ENCODE results near the gene WDR59. TPM values are rescaled to one million over a fixed set of nuclear protein-coding genes. Genes with fewer than 3 reads are reported as not detected.
"Not testable (repeated sequence)": the region's sequence is repeated elsewhere in the genome, so short reads cannot be mapped to it uniquely, and the experiment has no call there.

The WDR59 gene
- total and polyA plus RNA-seq, 3 donors from 2014 or later: 47.6 to 73.8 (median 55.0) TPM

DNA sequence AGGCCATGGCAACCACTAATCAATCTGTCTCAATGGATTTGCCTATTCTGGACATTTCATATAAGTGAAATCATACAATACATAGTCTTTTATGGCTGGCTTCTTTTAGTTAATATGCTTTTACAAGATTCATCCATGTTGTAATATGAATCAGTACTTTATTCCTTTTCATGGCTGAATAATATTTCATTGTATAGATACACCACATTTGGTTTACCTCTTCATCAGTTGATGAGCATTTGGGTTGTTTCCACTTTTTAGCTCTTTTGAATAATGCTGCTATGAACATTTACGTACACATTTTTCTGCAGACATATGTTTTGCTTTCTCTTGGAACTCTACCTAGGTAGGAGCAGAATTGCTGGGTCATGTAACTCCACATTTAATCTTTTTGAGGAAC is 11.1 kb upstream of the WDR59 start:
- H3K36me3 ChIP-seq (ENCODE audit: low read depth, missing control alignments): no peaks in the 10 kb centered on the region
- peaks cover 25% of the 10 kb centered on the region for H3K4me1 ChIP-seq
- no peak overlapping the region for H3K4me3 ChIP-seq
- intact Hi-C loops (cut with DNase I; ENCODE audit: low total_unique reads): no loop called here
- WGBS, 2 donors: 96 to 100% methylated on average over 1 of the region's 1 CpG
- no peaks in the 10 kb centered on the region for H3K9me3 ChIP-seq
- no peaks in the 10 kb centered on the region for H3K27me3 ChIP-seq
- no peak for TF ChIP-seq POLR2A (IDR thresholded peaks at IDR 0.05)
- TF ChIP-seq, protein P1, sequence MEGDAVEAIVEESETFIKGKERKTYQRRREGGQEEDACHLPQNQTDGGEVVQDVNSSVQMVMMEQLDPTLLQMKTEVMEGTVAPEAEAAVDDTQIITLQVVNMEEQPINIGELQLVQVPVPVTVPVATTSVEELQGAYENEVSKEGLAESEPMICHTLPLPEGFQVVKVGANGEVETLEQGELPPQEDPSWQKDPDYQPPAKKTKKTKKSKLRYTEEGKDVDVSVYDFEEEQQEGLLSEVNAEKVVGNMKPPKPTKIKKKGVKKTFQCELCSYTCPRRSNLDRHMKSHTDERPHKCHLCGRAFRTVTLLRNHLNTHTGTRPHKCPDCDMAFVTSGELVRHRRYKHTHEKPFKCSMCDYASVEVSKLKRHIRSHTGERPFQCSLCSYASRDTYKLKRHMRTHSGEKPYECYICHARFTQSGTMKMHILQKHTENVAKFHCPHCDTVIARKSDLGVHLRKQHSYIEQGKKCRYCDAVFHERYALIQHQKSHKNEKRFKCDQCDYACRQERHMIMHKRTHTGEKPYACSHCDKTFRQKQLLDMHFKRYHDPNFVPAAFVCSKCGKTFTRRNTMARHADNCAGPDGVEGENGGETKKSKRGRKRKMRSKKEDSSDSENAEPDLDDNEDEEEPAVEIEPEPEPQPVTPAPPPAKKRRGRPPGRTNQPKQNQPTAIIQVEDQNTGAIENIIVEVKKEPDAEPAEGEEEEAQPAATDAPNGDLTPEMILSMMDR (IDR thresholded peaks at IDR 0.05): no peak
- DNase-seq: no peak
- H3K27ac ChIP-seq: no peak overlapping the region

DNA sequence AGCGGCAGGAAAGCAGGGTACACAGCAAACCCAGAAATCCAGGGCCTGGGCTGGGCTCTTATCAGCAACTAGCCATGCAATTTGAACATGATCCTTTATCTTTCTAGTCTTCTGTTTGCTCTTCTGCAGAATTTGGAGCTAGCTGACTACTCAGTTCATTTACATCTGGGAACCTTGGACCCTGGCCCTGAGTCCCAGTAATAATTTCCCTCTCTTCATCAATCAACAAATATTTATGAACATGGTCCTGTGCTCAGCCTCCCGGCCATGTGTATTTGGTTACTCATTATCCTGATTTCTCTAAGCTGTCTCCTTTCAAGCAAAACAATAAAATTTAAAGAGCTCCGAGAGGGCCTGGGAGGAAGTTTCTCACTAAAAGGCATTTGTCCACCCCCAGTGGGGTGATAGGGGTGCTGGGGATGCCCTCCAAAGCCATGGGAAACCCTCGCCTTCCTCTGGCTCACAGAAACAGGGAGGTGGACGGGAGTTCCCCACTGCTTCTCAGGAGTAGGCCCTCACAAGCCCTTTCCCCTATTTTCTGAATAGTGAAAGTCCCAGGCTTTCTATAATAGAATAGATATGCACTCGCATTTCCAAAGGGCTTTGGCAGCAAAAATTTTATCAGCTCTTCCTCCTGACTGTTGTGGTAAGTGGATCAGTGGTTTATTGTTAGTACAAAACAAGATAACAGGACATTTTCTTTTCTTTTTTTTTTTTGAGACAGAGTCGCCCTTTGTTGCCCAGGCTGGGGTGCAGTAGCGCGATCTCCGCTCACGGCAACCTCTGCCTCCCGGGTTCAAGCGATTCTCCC is 6.9 kb upstream of the WDR59 start:
- DNase-seq: peak; percentile 34
- Histone ChIP-seq H3K9me3 (no peaks in the 10 kb centered on the region), H3K4me1 (peaks cover 12% of the 10 kb centered on the region), H3K27ac (peak overlapping the region in 1 of 2 donors; percentile 79), H3K27me3 (no peaks in the 10 kb centered on the region), H3K36me3 (ENCODE audit: low read depth, missing control alignments) (no peaks in the 10 kb centered on the region), H3K4me3 (no peak overlapping the region)
- intact Hi-C loops (cut with DNase I; ENCODE audit: low total_unique reads): no loop called here
- TF ChIP-seq POLR2A (IDR thresholded peaks at IDR 0.05): no peak
- TF ChIP-seq, protein P1 (IDR thresholded peaks at IDR 0.05): no peak
- WGBS, 2 donors: 49 to 53% methylated on average over 13 of the region's 13 CpGs

DNA sequence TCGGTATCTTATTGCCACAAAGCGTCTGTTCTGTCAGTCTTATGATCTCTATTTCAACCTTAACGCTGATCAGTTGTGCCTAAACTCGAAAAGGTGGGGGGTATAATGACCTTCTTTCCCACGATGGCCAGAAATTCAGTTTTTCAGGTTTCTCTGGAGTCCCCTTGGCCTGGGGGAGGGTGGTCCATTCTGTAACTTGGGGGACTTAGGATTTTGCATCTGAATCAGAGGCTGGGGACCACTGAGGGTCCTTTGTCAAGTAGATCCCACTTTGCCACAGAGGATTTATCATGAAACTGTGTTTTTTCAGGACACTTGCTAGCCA is 6.3 kb upstream of the WDR59 start:
- Histone ChIP-seq H3K9me3 (no peaks in the 10 kb centered on the region), H3K27me3 (no peaks in the 10 kb centered on the region), H3K27ac (peak overlapping the region in 1 of 2 donors; percentile 79), H3K4me1 (peaks cover 12% of the 10 kb centered on the region), H3K36me3 (ENCODE audit: low read depth, missing control alignments) (no peaks in the 10 kb centered on the region), H3K4me3 (no peak overlapping the region)
- intact Hi-C loops (cut with DNase I; ENCODE audit: low total_unique reads): no loop called here
- no peak for DNase-seq
- TF ChIP-seq, protein P1 (IDR thresholded peaks at IDR 0.05): no peak
- TF ChIP-seq POLR2A (IDR thresholded peaks at IDR 0.05): no peak
- WGBS, 2 donors: 79 to 84% methylated on average over 5 of the region's 5 CpGs

DNA sequence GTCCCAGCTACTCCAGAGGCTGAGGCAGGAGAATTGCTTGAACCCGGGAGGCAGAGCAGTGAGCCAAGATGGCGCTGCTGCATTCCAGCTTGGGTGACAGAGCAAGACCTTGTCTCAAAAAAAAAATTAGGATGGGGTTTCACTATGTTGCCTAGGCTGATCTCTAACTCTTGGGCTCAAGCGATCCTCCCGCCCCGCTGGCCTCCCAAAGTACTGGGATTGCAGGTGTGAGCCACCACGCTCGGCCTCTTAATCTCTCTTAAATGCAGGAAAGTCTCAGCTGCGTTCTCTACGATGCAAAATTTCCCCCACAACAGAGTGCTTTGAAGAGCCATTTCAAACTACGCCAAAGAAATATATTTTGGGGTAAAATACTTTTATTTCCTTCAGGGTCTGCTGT is 5.9 kb upstream of the WDR59 start:
- Histone ChIP-seq H3K27ac (peak overlapping the region in 1 of 2 donors; percentile 79), H3K27me3 (no peaks in the 10 kb centered on the region), H3K4me3 (no peak overlapping the region), H3K36me3 (ENCODE audit: low read depth, missing control alignments) (no peaks in the 10 kb centered on the region), H3K4me1 (peaks cover 12% of the 10 kb centered on the region), H3K9me3 (no peaks in the 10 kb centered on the region)
- TF ChIP-seq POLR2A (IDR thresholded peaks at IDR 0.05): no peak
- TF ChIP-seq, protein P1 (IDR thresholded peaks at IDR 0.05): no peak
- 93% methylated on average over 10 of the region's 10 CpGs for WGBS, 2 donors
- intact Hi-C loops (cut with DNase I; ENCODE audit: low total_unique reads): no loop called here
- no peak for DNase-seq

DNA sequence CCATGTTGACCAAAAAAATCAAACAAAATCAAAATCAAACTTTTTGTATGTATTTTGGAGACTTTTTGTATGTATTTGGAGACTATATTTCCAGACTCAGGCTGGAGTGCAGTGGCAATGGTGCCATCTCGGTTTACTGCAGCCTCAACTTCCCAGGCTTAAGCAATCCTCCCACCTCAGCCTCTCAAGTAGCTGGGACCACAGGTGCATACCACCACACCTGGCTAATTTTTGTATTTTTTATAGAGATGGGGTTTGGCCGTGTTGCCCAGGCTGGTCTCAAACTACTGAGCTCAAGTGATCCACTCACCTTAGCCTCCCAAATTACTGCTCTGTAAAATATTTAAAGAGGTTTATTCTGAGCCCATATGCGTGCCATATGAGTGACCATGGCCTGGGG is 4.9 kb upstream of the WDR59 start:
- H3K36me3 ChIP-seq (ENCODE audit: low read depth, missing control alignments); H3K27ac ChIP-seq; H3K4me3 ChIP-seq; DNase-seq; H3K27me3 ChIP-seq; H3K9me3 ChIP-seq; intact Hi-C loops (cut with DNase I; ENCODE audit: low total_unique reads): not testable (repeated sequence)
- 89 to 94% methylated on average over 3 of the region's 3 CpGs for WGBS, 2 donors
- peaks cover 12% of the 10 kb centered on the region for H3K4me1 ChIP-seq
